NT2/D1 (cell line): ENCODE results near the gene CDHR3.
"Not testable (repeated sequence)": the region's sequence is repeated elsewhere in the genome, so short reads cannot be mapped to it uniquely, and the experiment has no call there.

Experiments
- SUZ12 ChIP-seq: IDR thresholded peaks from 2 replicates; pipeline ENCODE4 v1.6.1; 2011; ENCODE audit not compliant: insufficient read length, insufficient read depth; ENCODE audit errors: extremely low read depth
- YY1 ChIP-seq: IDR thresholded peaks from 2 replicates; pipeline ENCODE4 v1.6.1; 2011; ENCODE audit not compliant: insufficient read length, insufficient read depth
- ZNF274 ChIP-seq: IDR thresholded peaks from 2 replicates; pipeline ENCODE4 v1.6.1; 2011; ENCODE audit warnings: mild to moderate bottlenecking, low read depth, low read length

DNA sequence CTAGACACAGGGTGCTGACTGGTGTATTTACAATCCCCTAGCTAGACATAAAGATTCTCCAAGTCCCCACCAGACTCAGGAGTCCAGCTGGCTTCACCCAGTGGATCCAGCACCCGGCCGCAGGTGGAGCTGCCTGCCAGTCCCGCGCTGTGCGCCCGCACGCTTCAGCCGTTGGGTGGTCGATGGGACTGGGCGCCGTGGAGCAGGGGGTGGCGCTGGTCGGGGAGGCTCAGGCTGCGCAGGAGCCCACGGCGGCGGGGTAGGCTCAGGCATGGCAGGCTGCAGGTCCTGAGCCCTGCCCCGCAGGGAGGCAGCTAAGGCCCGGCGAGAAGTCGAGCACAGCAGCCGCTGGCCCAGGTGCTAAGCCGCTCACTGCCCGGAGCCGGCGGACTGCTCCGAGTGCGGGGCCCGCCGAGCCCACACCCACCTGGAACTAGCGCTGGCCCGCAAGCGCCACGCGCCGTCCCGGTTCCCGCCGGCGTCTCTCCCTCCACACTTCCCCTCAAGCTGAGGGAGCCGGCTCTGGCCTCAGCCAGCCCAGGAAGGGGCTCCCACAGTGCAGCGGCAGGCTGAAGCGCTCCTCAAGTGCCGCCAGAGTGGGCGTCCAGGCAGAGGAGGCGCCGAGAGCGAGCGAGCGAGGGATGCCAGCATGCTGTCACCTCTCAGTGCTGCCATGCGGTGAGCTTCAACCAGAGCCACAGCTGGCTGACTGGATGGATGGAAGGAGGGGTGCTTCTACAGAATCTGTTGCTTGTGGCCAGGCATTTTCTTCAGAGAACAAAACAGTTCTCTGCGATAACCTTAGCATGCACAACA is 7.2 kb upstream of the CDHR3 start:
- TF ChIP-seq ZNF274, YY1, SUZ12: not testable (repeated sequence)
